ENCODE measurements around the gene CRIP1.

Gene CRIP1

GRCh38 chr14:105495101-105495989 lies 8.7 kb downstream of the CRIP1 start:
- Histone ChIP-seq H3K36me3 (ENCODE audit: control insufficient read depth, insufficient read depth, low read length) (peaks cover 13% of the 10 kb centered on the region), H3K27me3 (replicated peaks; ENCODE audit: control insufficient read depth, insufficient read depth, low read length) (no peaks in the 10 kb centered on the region), H3K4me3 (replicated peaks; ENCODE audit: low read depth, low read length) (no peak overlapping the region)
- TF ChIP-seq, protein P1, sequence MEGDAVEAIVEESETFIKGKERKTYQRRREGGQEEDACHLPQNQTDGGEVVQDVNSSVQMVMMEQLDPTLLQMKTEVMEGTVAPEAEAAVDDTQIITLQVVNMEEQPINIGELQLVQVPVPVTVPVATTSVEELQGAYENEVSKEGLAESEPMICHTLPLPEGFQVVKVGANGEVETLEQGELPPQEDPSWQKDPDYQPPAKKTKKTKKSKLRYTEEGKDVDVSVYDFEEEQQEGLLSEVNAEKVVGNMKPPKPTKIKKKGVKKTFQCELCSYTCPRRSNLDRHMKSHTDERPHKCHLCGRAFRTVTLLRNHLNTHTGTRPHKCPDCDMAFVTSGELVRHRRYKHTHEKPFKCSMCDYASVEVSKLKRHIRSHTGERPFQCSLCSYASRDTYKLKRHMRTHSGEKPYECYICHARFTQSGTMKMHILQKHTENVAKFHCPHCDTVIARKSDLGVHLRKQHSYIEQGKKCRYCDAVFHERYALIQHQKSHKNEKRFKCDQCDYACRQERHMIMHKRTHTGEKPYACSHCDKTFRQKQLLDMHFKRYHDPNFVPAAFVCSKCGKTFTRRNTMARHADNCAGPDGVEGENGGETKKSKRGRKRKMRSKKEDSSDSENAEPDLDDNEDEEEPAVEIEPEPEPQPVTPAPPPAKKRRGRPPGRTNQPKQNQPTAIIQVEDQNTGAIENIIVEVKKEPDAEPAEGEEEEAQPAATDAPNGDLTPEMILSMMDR (IDR thresholded peaks at IDR 0.05; ENCODE audit: insufficient read depth, low read length, poor library complexity, severe bottlenecking) = no peak
- peak; percentile 9 for DNase-seq (ENCODE audit: extremely low read depth, insufficient read length)

DNA sequence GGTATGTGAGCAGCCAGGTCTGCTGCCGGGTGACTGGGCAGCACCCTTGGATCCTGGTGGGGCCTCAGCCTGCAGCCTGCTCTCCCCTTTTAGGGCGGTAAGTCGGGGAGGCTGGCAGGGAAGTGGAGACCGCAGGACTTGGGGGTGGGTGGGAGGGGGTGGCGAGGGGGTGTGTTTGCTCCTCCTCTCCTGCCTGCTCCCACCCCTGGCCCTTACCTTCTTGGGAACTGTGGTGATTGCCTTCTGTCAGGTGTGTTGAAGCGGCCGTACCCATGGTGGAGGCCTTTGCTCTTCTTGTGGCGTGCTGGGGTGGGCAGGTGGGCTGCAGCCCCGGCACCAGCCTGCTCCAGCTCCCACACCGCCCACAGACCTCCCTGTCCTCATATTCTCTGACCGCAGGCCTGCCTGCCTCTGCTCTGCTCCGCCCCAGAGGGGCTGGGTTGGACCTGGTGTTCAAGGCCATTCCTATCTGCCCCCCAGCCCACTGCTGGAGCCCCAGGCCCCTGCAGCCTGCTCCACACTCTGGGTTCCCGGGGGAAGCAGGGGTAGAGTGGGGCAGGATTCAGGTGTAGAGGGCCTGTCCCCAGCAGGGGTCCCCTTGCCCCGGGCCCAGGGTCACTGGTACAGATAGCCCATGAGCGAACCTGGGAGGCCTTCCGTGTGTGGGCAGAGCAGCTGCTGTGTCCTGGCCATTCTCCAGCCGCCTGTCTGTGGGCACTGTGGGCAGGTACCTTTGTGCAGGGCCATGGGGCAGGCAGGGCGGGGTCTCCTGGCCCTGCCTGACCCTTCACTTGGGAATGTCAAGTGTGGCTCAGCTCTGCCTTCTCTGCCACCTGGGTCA lies 9.5 kb downstream of the CRIP1 start:
- H3K36me3 ChIP-seq (ENCODE audit: control insufficient read depth, insufficient read depth, low read length) = peaks cover 13% of the 10 kb centered on the region
- DNase-seq (ENCODE audit: extremely low read depth, insufficient read length) = peak; percentile 13
- no peak overlapping the region for H3K4me3 ChIP-seq (replicated peaks; ENCODE audit: low read depth, low read length)
- no peaks in the 10 kb centered on the region for H3K27me3 ChIP-seq (replicated peaks; ENCODE audit: control insufficient read depth, insufficient read depth, low read length)
- TF ChIP-seq, protein P1 (IDR thresholded peaks at IDR 0.05; ENCODE audit: insufficient read depth, low read length, poor library complexity, severe bottlenecking) = no peak

- no peak overlapping the region for H3K4me3 ChIP-seq (replicated peaks; ENCODE audit: low read depth, low read length)
- TF ChIP-seq, protein P1 (IDR thresholded peaks at IDR 0.05; ENCODE audit: insufficient read depth, low read length, poor library complexity, severe bottlenecking) = no peak
- no peaks in the 10 kb centered on the region for H3K27me3 ChIP-seq (replicated peaks; ENCODE audit: control insufficient read depth, insufficient read depth, low read length)
- H3K36me3 ChIP-seq (ENCODE audit: control insufficient read depth, insufficient read depth, low read length) = peaks cover 13% of the 10 kb centered on the region
- DNase-seq (ENCODE audit: extremely low read depth, insufficient read length) = peak; percentile 4
Measured at GRCh38 chr14:105496831-105497591, 10.3 kb downstream of the CRIP1 start.

GRCh38 chr14:105497671-105498429 lies 11.2 kb downstream of the CRIP1 start:
- no peak overlapping the region for H3K4me3 ChIP-seq (replicated peaks; ENCODE audit: low read depth, low read length)
- no peaks in the 10 kb centered on the region for H3K27me3 ChIP-seq (replicated peaks; ENCODE audit: control insufficient read depth, insufficient read depth, low read length)
- peaks cover 10% of the 10 kb centered on the region for H3K36me3 ChIP-seq (ENCODE audit: control insufficient read depth, insufficient read depth, low read length)
- TF ChIP-seq, protein P1 (IDR thresholded peaks at IDR 0.05; ENCODE audit: insufficient read depth, low read length, poor library complexity, severe bottlenecking) = no peak
- DNase-seq (ENCODE audit: extremely low read depth, insufficient read length) = peak; percentile 18
